ENCODE results near the gene NBAS.

Gene NBAS

GRCh38 chr2:15603948-15604347 is 42.8 kb upstream of the NBAS start:
- H3K36me3 ChIP-seq (ENCODE audit: insufficient read depth, low read length), result peaks cover 96% of the 10 kb centered on the region
- no peak overlapping the region for H3K27ac ChIP-seq
- H3K9me3 ChIP-seq (ENCODE audit: low read depth, low read length), result no peaks in the 10 kb centered on the region
- H3K9ac ChIP-seq (ENCODE audit: insufficient read length), result no peak overlapping the region
- no peak for DNase-seq (ENCODE audit: low read depth, low spot score)
- H3K4me3 ChIP-seq, result no peak overlapping the region
- TF ChIP-seq POLR2AphosphoS5 (IDR thresholded peaks at IDR 0.05; ENCODE audit: borderline replicate concordance, low read depth, low read length) (no peak), EZH2 (IDR thresholded peaks at IDR 0.05) (no peak), FOXP2 (optimal IDR thresholded peaks at IDR 0.05; ENCODE audit: control extremely low read depth, extremely low read length, insufficient read depth) (no peak)

GRCh38 chr2:15603044-15603765 is 42.1 kb upstream of the NBAS start:
- no peak overlapping the region for H3K27ac ChIP-seq
- H3K36me3 ChIP-seq (ENCODE audit: insufficient read depth, low read length), result peaks cover 97% of the 10 kb centered on the region
- no peak overlapping the region for H3K9ac ChIP-seq (ENCODE audit: insufficient read length)
- TF ChIP-seq EZH2 (IDR thresholded peaks at IDR 0.05) (no peak), FOXP2 (optimal IDR thresholded peaks at IDR 0.05; ENCODE audit: control extremely low read depth, extremely low read length, insufficient read depth) (no peak), POLR2AphosphoS5 (IDR thresholded peaks at IDR 0.05; ENCODE audit: borderline replicate concordance, low read depth, low read length) (no peak)
- H3K9me3 ChIP-seq (ENCODE audit: low read depth, low read length), result no peaks in the 10 kb centered on the region
- DNase-seq (ENCODE audit: low read depth, low spot score), result no peak
- no peak overlapping the region for H3K4me3 ChIP-seq

GRCh38 chr2:15602393-15602792 is 41.3 kb upstream of the NBAS start:
- Histone ChIP-seq H3K9me3 (ENCODE audit: low read depth, low read length) (no peaks in the 10 kb centered on the region), H3K36me3 (ENCODE audit: insufficient read depth, low read length) (peaks cover 95% of the 10 kb centered on the region), H3K4me3 (no peak overlapping the region), H3K27ac (no peak overlapping the region), H3K9ac (ENCODE audit: insufficient read length) (no peak overlapping the region)
- no peak for DNase-seq (ENCODE audit: low read depth, low spot score)
- no peak for TF ChIP-seq EZH2 (IDR thresholded peaks at IDR 0.05)
- no peak for TF ChIP-seq POLR2AphosphoS5 (IDR thresholded peaks at IDR 0.05; ENCODE audit: borderline replicate concordance, low read depth, low read length)
- no peak for TF ChIP-seq FOXP2 (optimal IDR thresholded peaks at IDR 0.05; ENCODE audit: control extremely low read depth, extremely low read length, insufficient read depth)

- H3K27ac ChIP-seq, result no peak overlapping the region
- H3K9ac ChIP-seq (ENCODE audit: insufficient read length), result no peak overlapping the region
- H3K4me3 ChIP-seq, result no peak overlapping the region
- H3K9me3 ChIP-seq (ENCODE audit: low read depth, low read length), result no peaks in the 10 kb centered on the region
- DNase-seq (ENCODE audit: low read depth, low spot score), result no peak
- no peak for TF ChIP-seq POLR2AphosphoS5 (IDR thresholded peaks at IDR 0.05; ENCODE audit: borderline replicate concordance, low read depth, low read length)
- no peak for TF ChIP-seq FOXP2 (optimal IDR thresholded peaks at IDR 0.05; ENCODE audit: control extremely low read depth, extremely low read length, insufficient read depth)
- H3K36me3 ChIP-seq (ENCODE audit: insufficient read depth, low read length), result peaks cover 95% of the 10 kb centered on the region
Observed at GRCh38 chr2:15601681-15602080, 40.5 kb upstream of the NBAS start.

- Histone ChIP-seq H3K9ac (ENCODE audit: insufficient read length) (no peak overlapping the region), H3K27ac (no peak overlapping the region), H3K4me3 (no peak overlapping the region), H3K9me3 (ENCODE audit: low read depth, low read length) (no peaks in the 10 kb centered on the region), H3K36me3 (ENCODE audit: insufficient read depth, low read length) (peaks cover 95% of the 10 kb centered on the region)
- no peak for DNase-seq (ENCODE audit: low read depth, low spot score)
- TF ChIP-seq EZH2 (IDR thresholded peaks at IDR 0.05), result no peak
- TF ChIP-seq FOXP2 (optimal IDR thresholded peaks at IDR 0.05; ENCODE audit: control extremely low read depth, extremely low read length, insufficient read depth), result no peak
- no peak for TF ChIP-seq POLR2AphosphoS5 (IDR thresholded peaks at IDR 0.05; ENCODE audit: borderline replicate concordance, low read depth, low read length)
Observed at GRCh38 chr2:15599994-15600393, 38.9 kb upstream of the NBAS start.

GRCh38 chr2:15596968-15597367 is 35.8 kb upstream of the NBAS start:
- TF ChIP-seq FOXP2 (optimal IDR thresholded peaks at IDR 0.05; ENCODE audit: control extremely low read depth, extremely low read length, insufficient read depth) (no peak), EZH2 (IDR thresholded peaks at IDR 0.05) (no peak), POLR2AphosphoS5 (IDR thresholded peaks at IDR 0.05; ENCODE audit: borderline replicate concordance, low read depth, low read length) (no peak)
- Histone ChIP-seq H3K9me3 (ENCODE audit: low read depth, low read length) (no peaks in the 10 kb centered on the region), H3K9ac (ENCODE audit: insufficient read length) (no peak overlapping the region), H3K36me3 (ENCODE audit: insufficient read depth, low read length) (peaks cover 71% of the 10 kb centered on the region), H3K4me3 (no peak overlapping the region), H3K27ac (no peak overlapping the region)
- DNase-seq (ENCODE audit: low read depth, low spot score), result no peak

GRCh38 chr2:15596350-15596749 is 35.2 kb upstream of the NBAS start:
- no peak overlapping the region for H3K4me3 ChIP-seq
- H3K9me3 ChIP-seq (ENCODE audit: low read depth, low read length), result no peaks in the 10 kb centered on the region
- no peak for DNase-seq (ENCODE audit: low read depth, low spot score)
- H3K36me3 ChIP-seq (ENCODE audit: insufficient read depth, low read length), result peaks cover 65% of the 10 kb centered on the region
- H3K27ac ChIP-seq, result no peak overlapping the region
- H3K9ac ChIP-seq (ENCODE audit: insufficient read length), result no peak overlapping the region
- TF ChIP-seq EZH2 (IDR thresholded peaks at IDR 0.05) (no peak), POLR2AphosphoS5 (IDR thresholded peaks at IDR 0.05; ENCODE audit: borderline replicate concordance, low read depth, low read length) (no peak), FOXP2 (optimal IDR thresholded peaks at IDR 0.05; ENCODE audit: control extremely low read depth, extremely low read length, insufficient read depth) (no peak)

GRCh38 chr2:15595936-15596335 is 34.8 kb upstream of the NBAS start:
- Histone ChIP-seq H3K4me3 (no peak overlapping the region), H3K9ac (ENCODE audit: insufficient read length) (no peak overlapping the region), H3K36me3 (ENCODE audit: insufficient read depth, low read length) (peaks cover 61% of the 10 kb centered on the region), H3K9me3 (ENCODE audit: low read depth, low read length) (no peaks in the 10 kb centered on the region), H3K27ac (no peak overlapping the region)
- no peak for DNase-seq (ENCODE audit: low read depth, low spot score)
- no peak for TF ChIP-seq FOXP2 (optimal IDR thresholded peaks at IDR 0.05; ENCODE audit: control extremely low read depth, extremely low read length, insufficient read depth)
- TF ChIP-seq POLR2AphosphoS5 (IDR thresholded peaks at IDR 0.05; ENCODE audit: borderline replicate concordance, low read depth, low read length), result no peak
- TF ChIP-seq EZH2 (IDR thresholded peaks at IDR 0.05), result no peak

Measured in SK-N-MC (cell line).